Activated naive CD8-positive, alpha-beta T cell (primary cell): ENCODE data around the gene CDH4.

Experiments used
- H3K27ac Mint-ChIP-seq: one replicate; pipeline ENCODE4 v1.8.0; 2021; ENCODE audit warnings: mixed read lengths
- H3K27me3 Mint-ChIP-seq: one replicate; pipeline ENCODE4 v1.8.0; 2021; ENCODE audit warnings: mixed read lengths
- H3K36me3 Mint-ChIP-seq: one replicate; pipeline ENCODE4 v1.8.0; 2021; ENCODE audit warnings: mixed read lengths
- H3K4me1 Mint-ChIP-seq: one replicate; pipeline ENCODE4 v1.8.0; 2021; ENCODE audit warnings: low read depth, mixed read lengths
- H3K4me3 Mint-ChIP-seq: one replicate; pipeline ENCODE4 v1.8.0; 2021; ENCODE audit warnings: mild to moderate bottlenecking, mixed read lengths
- H3K9me3 Mint-ChIP-seq: one replicate; pipeline ENCODE4 v1.8.0; 2021; ENCODE audit warnings: low read depth, mixed read lengths

CDH4 gene

DNA sequence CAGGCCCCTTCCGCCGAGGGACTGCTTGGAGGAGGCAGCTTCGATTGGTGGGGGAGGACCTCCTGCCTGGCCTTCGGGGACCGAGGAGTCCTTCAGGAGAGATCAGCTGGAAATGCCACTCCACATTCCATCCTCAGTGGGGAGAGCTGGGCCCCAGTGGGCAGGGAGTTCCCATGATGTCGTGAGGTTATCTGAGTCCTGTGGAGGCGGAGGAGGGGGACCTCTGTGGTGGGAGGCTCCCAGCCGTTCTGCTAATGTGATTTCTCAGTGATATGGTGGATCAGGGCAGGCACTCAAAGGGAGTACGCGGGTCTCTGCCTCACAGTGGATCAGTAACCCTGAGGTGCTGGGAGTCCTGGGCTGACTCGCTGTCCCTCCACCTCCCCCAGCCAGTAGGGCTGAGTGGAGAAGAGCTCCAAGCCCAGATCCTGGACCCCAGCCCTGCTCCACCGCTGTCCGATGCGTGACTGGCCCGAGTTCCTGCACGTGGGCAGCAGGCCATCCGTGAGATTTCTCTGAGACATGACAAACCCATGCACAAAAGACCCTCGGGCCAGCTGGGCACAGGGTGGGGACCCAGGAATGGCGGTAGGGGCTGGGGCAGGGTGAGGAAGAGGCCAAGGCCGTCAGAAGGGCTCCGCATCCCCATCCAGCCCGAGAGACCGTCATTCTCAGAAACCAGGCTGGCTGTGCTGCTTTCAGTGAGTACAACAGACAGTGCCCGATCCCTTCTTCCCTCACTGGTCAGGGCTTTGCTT lies 617.9 kb downstream of the CDH4 start:
- H3K36me3 Mint-ChIP-seq, result no peaks in the 10 kb centered on the region
- no peak overlapping the region for H3K4me3 Mint-ChIP-seq
- H3K4me1 Mint-ChIP-seq, result no peaks in the 10 kb centered on the region
- H3K27me3 Mint-ChIP-seq, result no peaks in the 10 kb centered on the region
- peaks cover 6% of the 10 kb centered on the region for H3K9me3 Mint-ChIP-seq
- no peak overlapping the region for H3K27ac Mint-ChIP-seq

GRCh38 chr20:61871160-61871559 lies 619.1 kb downstream of the CDH4 start:
- H3K27me3 Mint-ChIP-seq, result no peaks in the 10 kb centered on the region
- H3K9me3 Mint-ChIP-seq, result no peaks in the 10 kb centered on the region
- no peaks in the 10 kb centered on the region for H3K4me1 Mint-ChIP-seq
- H3K27ac Mint-ChIP-seq, result no peak overlapping the region
- H3K36me3 Mint-ChIP-seq, result no peaks in the 10 kb centered on the region
- H3K4me3 Mint-ChIP-seq, result no peak overlapping the region

DNA sequence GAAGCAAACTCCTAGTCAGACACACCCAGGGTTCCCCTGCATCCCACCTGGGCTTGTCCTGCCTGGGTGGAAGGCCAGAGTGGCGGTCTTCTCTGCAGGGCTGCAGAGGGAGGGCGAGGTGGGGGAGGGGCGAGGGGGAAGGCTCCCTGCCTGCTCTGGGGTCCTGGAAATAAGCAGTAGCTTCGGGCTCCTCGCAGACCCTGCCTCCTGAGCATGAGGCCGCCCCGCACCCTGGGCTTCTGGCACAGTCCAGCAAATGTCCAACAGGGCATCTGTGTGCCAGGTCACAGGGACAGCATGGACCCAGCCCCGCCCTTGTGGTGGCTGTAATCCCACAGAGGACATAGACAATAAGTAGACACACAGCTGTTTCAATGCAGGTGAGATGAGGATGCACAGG lies 619.9 kb downstream of the CDH4 start:
- Mint-ChIP-seq H3K27ac (no peak overlapping the region), H3K9me3 (no peaks in the 10 kb centered on the region), H3K27me3 (no peaks in the 10 kb centered on the region), H3K36me3 (no peaks in the 10 kb centered on the region), H3K4me3 (no peak overlapping the region), H3K4me1 (no peaks in the 10 kb centered on the region)

- Mint-ChIP-seq H3K4me1 (no peaks in the 10 kb centered on the region), H3K27me3 (no peaks in the 10 kb centered on the region), H3K4me3 (no peak overlapping the region), H3K36me3 (no peaks in the 10 kb centered on the region), H3K27ac (no peak overlapping the region), H3K9me3 (no peaks in the 10 kb centered on the region)
Observed at GRCh38 chr20:61872371-61872900, 620.4 kb downstream of the CDH4 start.

GRCh38 chr20:61873651-61874420 lies 621.8 kb downstream of the CDH4 start:
- Mint-ChIP-seq H3K36me3 (no peaks in the 10 kb centered on the region), H3K4me3 (no peak overlapping the region), H3K27me3 (no peaks in the 10 kb centered on the region), H3K4me1 (no peaks in the 10 kb centered on the region), H3K9me3 (no peaks in the 10 kb centered on the region), H3K27ac (no peak overlapping the region)

DNA sequence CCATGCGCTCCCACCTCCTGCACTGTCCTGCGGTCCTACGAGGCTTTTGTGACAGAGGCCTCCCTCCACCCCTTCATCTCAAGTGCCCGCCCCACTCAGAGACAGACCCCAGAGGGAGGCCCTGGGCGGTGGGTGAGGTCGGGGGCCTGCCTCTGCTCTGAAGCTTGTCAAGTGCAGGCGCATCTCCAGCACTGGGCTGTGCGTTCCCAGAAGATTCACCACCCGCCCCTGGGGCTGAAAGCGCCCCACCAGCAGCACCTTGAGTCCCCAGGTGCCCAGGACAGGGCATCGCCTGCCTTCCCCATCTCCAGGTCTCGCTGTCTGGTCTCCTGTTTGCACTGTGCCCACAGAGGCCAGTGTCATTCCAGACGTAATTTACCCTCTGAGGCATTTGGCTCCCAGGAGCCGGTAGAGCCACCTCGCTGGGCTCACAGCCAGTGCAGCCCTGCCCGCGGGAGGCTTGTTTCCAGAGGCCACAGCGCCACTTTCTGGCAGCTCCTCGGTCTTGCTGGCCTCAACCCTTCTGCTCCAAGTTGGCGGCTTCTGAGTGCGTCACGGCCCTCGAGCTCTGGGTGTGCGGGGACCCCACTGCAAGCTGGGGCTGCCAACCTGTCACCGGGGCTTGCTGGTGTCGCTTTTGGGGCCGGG lies 622.5 kb downstream of the CDH4 start:
- Mint-ChIP-seq H3K27ac (no peak overlapping the region), H3K36me3 (no peaks in the 10 kb centered on the region), H3K9me3 (no peaks in the 10 kb centered on the region), H3K27me3 (no peaks in the 10 kb centered on the region), H3K4me3 (no peak overlapping the region), H3K4me1 (no peaks in the 10 kb centered on the region)

GRCh38 chr20:61875221-61875885 lies 623.3 kb downstream of the CDH4 start:
- no peaks in the 10 kb centered on the region for H3K9me3 Mint-ChIP-seq
- no peak overlapping the region for H3K4me3 Mint-ChIP-seq
- H3K27me3 Mint-ChIP-seq, result no peaks in the 10 kb centered on the region
- no peaks in the 10 kb centered on the region for H3K36me3 Mint-ChIP-seq
- H3K27ac Mint-ChIP-seq, result no peak overlapping the region
- no peaks in the 10 kb centered on the region for H3K4me1 Mint-ChIP-seq

DNA sequence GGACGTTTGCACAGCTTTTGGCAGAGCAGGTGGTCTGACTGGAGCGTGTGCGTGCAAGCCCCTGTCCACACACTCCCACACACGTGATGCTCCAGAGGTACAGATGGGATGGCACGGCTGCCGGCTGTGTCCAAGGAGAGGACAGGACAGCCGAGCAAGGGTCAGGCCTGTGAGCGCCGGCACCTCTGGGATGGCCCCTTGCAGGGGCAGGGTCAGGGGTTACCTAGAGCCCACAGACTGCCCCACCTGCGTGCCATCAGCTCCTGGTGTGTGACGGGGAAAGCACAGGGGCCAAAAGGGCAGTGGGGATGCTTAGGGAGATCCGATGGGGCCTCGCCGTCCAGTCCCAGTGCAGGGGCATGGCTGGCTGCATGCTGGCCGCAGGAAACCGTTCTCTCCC lies 623.9 kb downstream of the CDH4 start:
- H3K27ac Mint-ChIP-seq, result no peak overlapping the region
- H3K9me3 Mint-ChIP-seq, result no peaks in the 10 kb centered on the region
- no peaks in the 10 kb centered on the region for H3K4me1 Mint-ChIP-seq
- H3K27me3 Mint-ChIP-seq, result no peaks in the 10 kb centered on the region
- H3K4me3 Mint-ChIP-seq, result no peak overlapping the region
- H3K36me3 Mint-ChIP-seq, result no peaks in the 10 kb centered on the region

- Mint-ChIP-seq H3K4me3 (no peak overlapping the region), H3K36me3 (no peaks in the 10 kb centered on the region), H3K4me1 (no peaks in the 10 kb centered on the region), H3K9me3 (no peaks in the 10 kb centered on the region), H3K27me3 (no peaks in the 10 kb centered on the region), H3K27ac (no peak overlapping the region)
Observed at GRCh38 chr20:61876952-61877728, 625.1 kb downstream of the CDH4 start.

DNA sequence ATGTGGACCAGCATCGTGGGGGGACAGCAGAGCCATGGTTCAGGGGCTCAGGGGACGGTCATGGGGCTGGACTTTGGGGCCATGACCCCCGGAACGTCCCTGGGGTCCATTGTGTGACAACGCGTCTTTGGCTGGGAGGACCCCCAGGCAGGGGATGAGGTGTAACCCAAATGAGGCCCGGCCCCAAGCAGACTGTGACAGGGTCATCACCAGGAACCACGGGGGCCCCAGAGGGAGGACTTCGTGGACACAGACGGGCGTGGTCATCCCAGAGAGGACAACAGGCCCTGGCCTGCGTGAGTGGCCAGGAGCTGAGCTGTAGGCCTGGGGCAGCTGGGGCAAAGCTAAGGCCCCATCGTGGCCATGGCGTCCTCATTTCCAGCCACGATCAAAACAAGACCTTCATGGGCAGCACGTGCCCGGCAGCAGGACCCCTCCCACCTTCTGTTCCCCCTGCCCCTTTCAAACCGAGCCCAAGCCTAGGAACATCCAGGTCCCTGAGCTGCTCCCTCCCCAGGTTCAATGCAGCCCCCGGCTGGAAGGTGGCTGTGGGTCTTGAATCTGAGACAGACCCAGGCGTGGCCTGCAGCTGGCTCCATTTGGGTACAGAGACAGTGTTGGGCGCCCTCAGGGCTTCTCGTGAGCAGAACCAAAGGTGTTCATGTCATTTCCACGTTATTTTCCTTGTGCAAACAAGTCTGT lies 625.9 kb downstream of the CDH4 start:
- Mint-ChIP-seq H3K4me1 (peaks cover 2% of the 10 kb centered on the region), H3K27ac (no peak overlapping the region), H3K4me3 (no peak overlapping the region), H3K27me3 (no peaks in the 10 kb centered on the region), H3K36me3 (no peaks in the 10 kb centered on the region), H3K9me3 (no peaks in the 10 kb centered on the region)

DNA sequence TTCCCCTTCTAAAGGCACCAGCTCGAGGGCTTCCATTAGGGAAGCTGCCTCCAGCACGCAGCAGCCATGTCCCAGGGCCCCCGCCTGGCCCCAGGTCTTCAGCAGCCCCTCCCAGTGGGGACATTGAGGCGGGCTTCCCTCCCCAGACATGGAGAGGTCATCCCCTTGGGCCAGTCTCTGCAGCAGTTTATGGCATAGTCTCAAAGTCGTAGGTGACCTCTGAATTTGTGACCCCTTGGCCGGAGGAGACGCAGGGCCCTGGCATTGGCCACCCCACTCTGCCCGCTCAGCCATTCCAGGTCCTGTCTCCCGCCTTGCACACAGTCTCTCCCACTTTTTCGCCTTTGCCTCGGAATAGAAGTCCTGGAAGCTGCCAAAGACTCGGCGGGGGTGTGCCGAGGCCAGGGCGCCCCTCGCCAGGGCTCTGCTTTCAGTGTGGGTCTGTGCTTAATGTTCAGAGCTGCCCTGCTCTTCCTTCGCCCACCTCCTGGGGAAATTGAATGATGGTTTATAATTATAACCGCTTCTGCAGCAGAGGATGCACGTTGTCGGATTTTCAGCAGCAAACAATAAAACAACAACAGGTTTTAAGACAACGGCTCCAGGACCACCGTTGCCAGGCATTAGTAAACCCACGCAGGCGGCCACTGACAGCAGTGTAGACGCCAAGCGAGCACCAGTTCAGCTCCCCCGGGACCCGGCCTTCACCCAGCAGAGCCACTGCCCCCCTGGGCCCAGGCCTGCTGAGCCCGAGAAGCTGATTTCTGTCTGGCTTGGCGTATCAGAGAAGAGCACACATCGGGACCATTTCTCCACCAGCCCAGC lies 626.6 kb downstream of the CDH4 start:
- no peaks in the 10 kb centered on the region for H3K9me3 Mint-ChIP-seq
- H3K36me3 Mint-ChIP-seq, result no peaks in the 10 kb centered on the region
- H3K4me3 Mint-ChIP-seq, result no peak overlapping the region
- H3K27ac Mint-ChIP-seq, result no peak overlapping the region
- peaks cover 4% of the 10 kb centered on the region for H3K4me1 Mint-ChIP-seq
- no peaks in the 10 kb centered on the region for H3K27me3 Mint-ChIP-seq

DNA sequence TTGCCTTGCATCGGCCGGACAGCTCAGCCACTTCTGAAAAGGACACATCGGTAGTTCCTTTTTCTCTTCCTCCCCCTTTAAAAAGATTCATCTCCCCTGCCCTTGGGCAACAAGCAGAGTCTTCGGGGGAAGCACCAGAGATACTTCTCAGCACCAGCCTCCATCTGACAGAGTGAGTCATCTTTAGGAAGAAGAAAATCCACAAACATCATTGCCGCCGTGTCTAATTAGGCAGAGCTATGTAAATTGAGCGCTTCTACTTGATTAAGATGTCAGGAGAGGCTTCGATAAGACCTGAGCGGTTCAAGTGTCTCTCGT lies 627.2 kb downstream of the CDH4 start:
- Mint-ChIP-seq H3K4me1 (peaks cover 4% of the 10 kb centered on the region), H3K9me3 (no peaks in the 10 kb centered on the region), H3K36me3 (no peaks in the 10 kb centered on the region), H3K27ac (no peak overlapping the region), H3K4me3 (no peak overlapping the region), H3K27me3 (no peaks in the 10 kb centered on the region)

DNA sequence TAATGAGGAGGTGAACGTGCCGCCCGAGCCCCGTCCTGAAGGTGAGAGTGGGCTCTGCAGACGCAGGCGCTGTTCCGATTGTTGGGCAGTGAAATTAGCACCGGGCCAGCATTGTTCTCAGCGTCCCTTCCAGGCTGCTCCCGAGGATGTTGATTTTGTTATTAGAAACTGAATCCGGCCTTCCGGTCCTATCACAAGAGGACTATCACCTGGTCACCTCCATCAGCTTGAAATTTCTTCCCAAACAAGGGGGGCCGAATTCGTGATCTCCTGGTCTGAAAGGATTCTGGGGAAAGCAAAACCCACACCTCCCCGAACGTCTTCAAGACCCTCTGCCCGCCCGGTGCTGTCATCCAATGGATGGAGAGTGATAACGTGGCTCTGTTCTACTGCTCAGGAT lies 627.6 kb downstream of the CDH4 start:
- H3K4me1 Mint-ChIP-seq, result peaks cover 4% of the 10 kb centered on the region
- H3K27ac Mint-ChIP-seq, result no peak overlapping the region
- no peak overlapping the region for H3K4me3 Mint-ChIP-seq
- no peaks in the 10 kb centered on the region for H3K27me3 Mint-ChIP-seq
- H3K36me3 Mint-ChIP-seq, result no peaks in the 10 kb centered on the region
- no peaks in the 10 kb centered on the region for H3K9me3 Mint-ChIP-seq
